Measurements from ENCODE around the gene MAT1A.

GRCh38 chr10:80333983-80334382, 44.5 kb upstream of the MAT1A start:
- TF ChIP-seq CTCF (IDR thresholded peaks at IDR 0.05) (no peak), ZFX (IDR thresholded peaks at IDR 0.05; ENCODE audit: borderline replicate concordance) (no peak)

Data from 22Rv1 (cell line).